Measurements from ENCODE around the gene RPTOR. TPM values are rescaled to one million over a fixed set of nuclear protein-coding genes. Genes with fewer than 3 reads are reported as not detected.

RPTOR gene
- total RNA-seq, 1 experiment from 2014 or later: 25.1 TPM

- Histone ChIP-seq H2AK5ac (ENCODE audit: insufficient read length, low read length) (no peak overlapping the region), H2AFZ (ENCODE audit: low read length) (no peak overlapping the region), H2BK12ac (ENCODE audit: insufficient read length, low read depth, low read length) (no peak overlapping the region), H3K14ac (ENCODE audit: insufficient read depth, low read length) (no peak overlapping the region; the same call in 1 of the 2 replicates), H3K9me3 (ENCODE audit: control insufficient read depth, low read depth, low read length) (no peaks in the 10 kb centered on the region), H4K20me1 (ENCODE audit: control insufficient read depth, insufficient read depth, insufficient read length) (no peaks in the 10 kb centered on the region), H2BK120ac (ENCODE audit: low read depth, low read length, poor library complexity, severe bottlenecking) (no peak overlapping the region), H3K79me2 (ENCODE audit: insufficient read depth, low read length) (no peaks in the 10 kb centered on the region), H3K18ac (ENCODE audit: insufficient read length, low read depth, low read length) (no peak overlapping the region), H3K27ac (ENCODE audit: insufficient read length, low read depth, low read length) (no peak overlapping the region), H4K8ac (replicated peaks; ENCODE audit: insufficient read length, low read depth, low read length) (no peak overlapping the region), H3K4me2 (ENCODE audit: insufficient read depth, insufficient read length, low read length) (no peak overlapping the region), H3K23ac (ENCODE audit: insufficient read length, low read depth, low read length) (no peak overlapping the region), H3K23me2 (ENCODE audit: insufficient read length, low read depth, low read length, poor library complexity, severe bottlenecking) (no peaks in the 10 kb centered on the region), H2BK20ac (ENCODE audit: low read depth, low read length, poor library complexity, severe bottlenecking) (no peak overlapping the region), H2BK5ac (ENCODE audit: insufficient read length, low read length) (no peak overlapping the region), H3K56ac (ENCODE audit: insufficient read length, low read depth, low read length) (no peak overlapping the region), H3K4me1 (ENCODE audit: insufficient read depth, low read length) (no peaks in the 10 kb centered on the region), H3T11ph (ENCODE audit: low read length) (no peak overlapping the region), H3K27me3 (ENCODE audit: insufficient read depth, low read length) (no peaks in the 10 kb centered on the region; the same call in 1 of the 2 replicates), H4K5ac (ENCODE audit: insufficient read length, low read depth, low read length) (no peak overlapping the region), H2BK15ac (ENCODE audit: low read depth, low read length) (no peak overlapping the region), H3K4ac (ENCODE audit: low read depth, low read length) (no peak overlapping the region), H3K9ac (ENCODE audit: extremely low read depth, insufficient read length, low read length) (no peak overlapping the region), H3K79me1 (ENCODE audit: insufficient read depth, low read depth, low read length, poor library complexity, severe bottlenecking) (no peaks in the 10 kb centered on the region), H4K91ac (ENCODE audit: insufficient read length, low read depth, low read length) (no peak overlapping the region)
- peaks cover 26 to 28% of the 10 kb centered on the region in 2 experiments for H3K4me1 Mint-ChIP-seq
- no peak for DNase-seq
- peaks cover 0 to 6% (median 4%) of the 10 kb centered on the region in 3 experiments; a peak in 5 of 7 replicates for H3K36me3 Mint-ChIP-seq (ENCODE audit: insufficient read depth in 1 of 3, low read depth in 3 of 3)
- no CpG with 5 or more reads among the region's 16 CpGs for WGBS (ENCODE audit: extremely low coverage, insufficient read length, low lambda C conversion rate)
- peaks cover 75% of the 10 kb centered on the region for H3K27me3 Mint-ChIP-seq (ENCODE audit: low read depth)
- no peak overlapping the region for H3K27ac Mint-ChIP-seq
- TF ChIP-seq CTCF (conservative IDR thresholded peaks at IDR 0.05): no peak
- H3K4me3 Mint-ChIP-seq: no peak overlapping the region
- no peaks in the 10 kb centered on the region for H3K9me3 Mint-ChIP-seq
Observed at GRCh38 chr17:80930335-80931279, 386.0 kb downstream of the RPTOR start.

All from H9 (cell line).